Measurements from ENCODE around the gene TNFAIP2. TPM values are rescaled to one million over a fixed set of nuclear protein-coding genes. Genes with fewer than 3 reads are reported as not detected.

Gene TNFAIP2
- total and polyA plus RNA-seq, 4 donors = 8.9 to 32.0 (median 22.4) TPM

GRCh38 chr14:103101257-103101962 lies 21.9 kb upstream of the TNFAIP2 start:
- WGBS = 67% methylated on average over 11 of the region's 11 CpGs
- TF ChIP-seq CTCF (IDR thresholded peaks at IDR 0.05; ENCODE audit: low read depth, low read length, missing input control) = no peak
- TF ChIP-seq HNF4G (IDR thresholded peaks at IDR 0.05) = no peak
- TF ChIP-seq RXRA (IDR thresholded peaks at IDR 0.05) = no peak
- TF ChIP-seq, protein P1, sequence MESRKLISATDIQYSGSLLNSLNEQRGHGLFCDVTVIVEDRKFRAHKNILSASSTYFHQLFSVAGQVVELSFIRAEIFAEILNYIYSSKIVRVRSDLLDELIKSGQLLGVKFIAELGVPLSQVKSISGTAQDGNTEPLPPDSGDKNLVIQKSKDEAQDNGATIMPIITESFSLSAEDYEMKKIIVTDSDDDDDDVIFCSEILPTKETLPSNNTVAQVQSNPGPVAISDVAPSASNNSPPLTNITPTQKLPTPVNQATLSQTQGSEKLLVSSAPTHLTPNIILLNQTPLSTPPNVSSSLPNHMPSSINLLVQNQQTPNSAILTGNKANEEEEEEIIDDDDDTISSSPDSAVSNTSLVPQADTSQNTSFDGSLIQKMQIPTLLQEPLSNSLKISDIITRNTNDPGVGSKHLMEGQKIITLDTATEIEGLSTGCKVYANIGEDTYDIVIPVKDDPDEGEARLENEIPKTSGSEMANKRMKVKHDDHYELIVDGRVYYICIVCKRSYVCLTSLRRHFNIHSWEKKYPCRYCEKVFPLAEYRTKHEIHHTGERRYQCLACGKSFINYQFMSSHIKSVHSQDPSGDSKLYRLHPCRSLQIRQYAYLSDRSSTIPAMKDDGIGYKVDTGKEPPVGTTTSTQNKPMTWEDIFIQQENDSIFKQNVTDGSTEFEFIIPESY (IDR thresholded peaks at IDR 0.05) = no peak
- TF ChIP-seq TAF1 (conservative IDR thresholded peaks at IDR 0.05) = no peak
- TF ChIP-seq NR2F2 (IDR thresholded peaks at IDR 0.05) = no peak
- TF ChIP-seq SP1 (IDR thresholded peaks at IDR 0.05) = no peak
- H3K4me1 ChIP-seq (ENCODE audit: control insufficient read depth in 4 of 4, insufficient read depth in 4 of 4, low read length in 3 of 4) = peaks cover 32 to 95% (median 74%) of the 10 kb centered on the region in 4 donors
- DNase-seq (ENCODE audit: low spot score) = no peak
- H3K27me3 ChIP-seq (ENCODE audit: control insufficient read depth in 4 of 4, insufficient read depth in 4 of 4, low read length in 3 of 4) = no peaks in the 10 kb centered on the region
- H3K36me3 ChIP-seq (ENCODE audit: control insufficient read depth in 4 of 4, insufficient read depth in 3 of 4, low read depth in 1 of 4, low read length in 3 of 4) = no peaks in the 10 kb centered on the region
- no peaks in the 10 kb centered on the region for H3K9me3 ChIP-seq (ENCODE audit: control insufficient read depth in 4 of 4, low read length in 3 of 4)
- peak overlapping the region in 1 of 3 donors; percentile 9 for H3K4me3 ChIP-seq (ENCODE audit: low read depth in 1 of 3, low read length in 3 of 3)
- H3K27ac ChIP-seq (ENCODE audit: low read depth in 1 of 2, low read length in 2 of 2) = peak overlapping the region in 1 of 2 donors; percentile 14
- H3K9ac ChIP-seq (ENCODE audit: low read depth in 1 of 2, low read length in 2 of 2) = no peak overlapping the region

DNA sequence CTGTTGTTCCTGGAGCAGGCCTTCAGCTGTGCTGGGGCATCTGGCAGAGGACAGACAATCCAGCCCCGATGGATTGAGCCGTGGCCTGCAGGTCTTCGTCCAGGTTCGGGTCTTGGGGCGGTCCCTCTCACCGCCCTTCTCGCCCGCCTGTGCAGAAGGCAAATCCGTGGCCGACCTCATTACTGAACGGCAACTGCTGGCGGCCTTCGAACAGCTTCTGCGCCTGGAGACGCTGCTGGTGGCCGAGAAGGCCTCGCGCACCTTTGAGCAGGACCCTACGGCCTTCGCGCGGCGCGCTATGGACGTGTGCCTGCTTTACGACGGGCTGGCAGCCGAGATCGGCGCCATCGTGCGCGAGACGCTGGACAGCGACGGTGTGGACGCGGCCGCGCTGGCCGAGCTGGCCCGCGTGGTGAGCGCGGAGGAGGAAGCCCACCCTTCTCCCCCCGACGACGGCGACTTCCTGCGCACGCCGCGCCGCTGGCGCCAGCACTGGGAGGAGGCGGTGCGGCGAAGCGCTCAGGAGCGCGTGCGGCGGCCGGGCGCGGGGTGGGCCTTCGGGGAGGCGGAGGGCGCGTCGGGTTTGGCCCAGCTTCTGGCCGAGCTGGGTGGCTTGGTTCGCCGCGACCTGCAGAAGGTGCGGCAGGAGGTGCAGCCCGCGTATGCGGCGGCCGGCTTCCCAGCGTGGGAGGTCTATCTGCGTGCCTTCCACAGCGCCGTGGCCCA lies 21.1 kb upstream of the TNFAIP2 start:
- H3K9ac ChIP-seq (ENCODE audit: low read depth in 1 of 2, low read length in 2 of 2) = no peak overlapping the region

More for the DNA sequence above, 21.1 kb upstream of the TNFAIP2 start:
- Histone ChIP-seq H3K27ac (ENCODE audit: low read depth in 1 of 2, low read length in 2 of 2) (peak overlapping the region in 1 of 2 donors; percentile 11), H3K27me3 (ENCODE audit: control insufficient read depth in 4 of 4, insufficient read depth in 4 of 4, low read length in 3 of 4) (no peaks in the 10 kb centered on the region), H3K4me1 (ENCODE audit: control insufficient read depth in 4 of 4, insufficient read depth in 4 of 4, low read length in 3 of 4) (peaks cover 32 to 95% (median 81%) of the 10 kb centered on the region in 4 donors), H3K4me3 (ENCODE audit: low read depth in 1 of 3, low read length in 3 of 3) (peak overlapping the region in 1 of 3 donors; percentile 9), H3K9me3 (ENCODE audit: control insufficient read depth in 4 of 4, low read length in 3 of 4) (no peaks in the 10 kb centered on the region), H3K36me3 (ENCODE audit: control insufficient read depth in 4 of 4, insufficient read depth in 3 of 4, low read depth in 1 of 4, low read length in 3 of 4) (no peaks in the 10 kb centered on the region)
- 72% methylated on average over 85 of the region's 85 CpGs for WGBS
- TF ChIP-seq, protein P2, sequence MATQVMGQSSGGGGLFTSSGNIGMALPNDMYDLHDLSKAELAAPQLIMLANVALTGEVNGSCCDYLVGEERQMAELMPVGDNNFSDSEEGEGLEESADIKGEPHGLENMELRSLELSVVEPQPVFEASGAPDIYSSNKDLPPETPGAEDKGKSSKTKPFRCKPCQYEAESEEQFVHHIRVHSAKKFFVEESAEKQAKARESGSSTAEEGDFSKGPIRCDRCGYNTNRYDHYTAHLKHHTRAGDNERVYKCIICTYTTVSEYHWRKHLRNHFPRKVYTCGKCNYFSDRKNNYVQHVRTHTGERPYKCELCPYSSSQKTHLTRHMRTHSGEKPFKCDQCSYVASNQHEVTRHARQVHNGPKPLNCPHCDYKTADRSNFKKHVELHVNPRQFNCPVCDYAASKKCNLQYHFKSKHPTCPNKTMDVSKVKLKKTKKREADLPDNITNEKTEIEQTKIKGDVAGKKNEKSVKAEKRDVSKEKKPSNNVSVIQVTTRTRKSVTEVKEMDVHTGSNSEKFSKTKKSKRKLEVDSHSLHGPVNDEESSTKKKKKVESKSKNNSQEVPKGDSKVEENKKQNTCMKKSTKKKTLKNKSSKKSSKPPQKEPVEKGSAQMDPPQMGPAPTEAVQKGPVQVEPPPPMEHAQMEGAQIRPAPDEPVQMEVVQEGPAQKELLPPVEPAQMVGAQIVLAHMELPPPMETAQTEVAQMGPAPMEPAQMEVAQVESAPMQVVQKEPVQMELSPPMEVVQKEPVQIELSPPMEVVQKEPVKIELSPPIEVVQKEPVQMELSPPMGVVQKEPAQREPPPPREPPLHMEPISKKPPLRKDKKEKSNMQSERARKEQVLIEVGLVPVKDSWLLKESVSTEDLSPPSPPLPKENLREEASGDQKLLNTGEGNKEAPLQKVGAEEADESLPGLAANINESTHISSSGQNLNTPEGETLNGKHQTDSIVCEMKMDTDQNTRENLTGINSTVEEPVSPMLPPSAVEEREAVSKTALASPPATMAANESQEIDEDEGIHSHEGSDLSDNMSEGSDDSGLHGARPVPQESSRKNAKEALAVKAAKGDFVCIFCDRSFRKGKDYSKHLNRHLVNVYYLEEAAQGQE (IDR thresholded peaks at IDR 0.05) = no peak
- TF ChIP-seq NR2F2 (IDR thresholded peaks at IDR 0.05) = no peak
- TF ChIP-seq SP1 (IDR thresholded peaks at IDR 0.05) = no peak
- TF ChIP-seq TAF1 (conservative IDR thresholded peaks at IDR 0.05) = no peak
- TF ChIP-seq RXRA (IDR thresholded peaks at IDR 0.05) = no peak
- no peak for TF ChIP-seq JUND (IDR thresholded peaks at IDR 0.05)
- no peak for TF ChIP-seq CTCF (IDR thresholded peaks at IDR 0.05; ENCODE audit: low read depth, low read length, missing input control)
- TF ChIP-seq HNF4A (conservative IDR thresholded peaks at IDR 0.05) = no peak
- TF ChIP-seq YY1 (IDR thresholded peaks at IDR 0.05) = no peak
- no peak for TF ChIP-seq EGR1 (IDR thresholded peaks at IDR 0.05; ENCODE audit: low read depth in 2 of 2)
- TF ChIP-seq, protein P3, sequence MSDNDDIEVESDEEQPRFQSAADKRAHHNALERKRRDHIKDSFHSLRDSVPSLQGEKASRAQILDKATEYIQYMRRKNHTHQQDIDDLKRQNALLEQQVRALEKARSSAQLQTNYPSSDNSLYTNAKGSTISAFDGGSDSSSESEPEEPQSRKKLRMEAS (IDR thresholded peaks at IDR 0.05) = no peak
- TF ChIP-seq FOXA2 (IDR thresholded peaks at IDR 0.05) = no peak
- no peak for DNase-seq (ENCODE audit: low spot score)

Data from liver (tissue), 9 donors.